SU-DHL-6 (cell line): ENCODE data around the gene NADK2.

Experiments
- EZH2phosphoT487 ChIP-seq: fragments of 200-600 bp; sonication (generic), shearing (Covaris generic); conservative IDR thresholded peaks from 2 replicates; pipeline ENCODE4 v1.6.1; 2018; ENCODE audit warnings: mild to moderate bottlenecking, antibody characterized with exemption, low read length, moderate library complexity, mixed read lengths
- TF ChIP-seq, protein P1 (sequence below): fragments of 200-600 bp; sonication (generic); IDR thresholded peaks from one replicate; pipeline ENCODE4 v1.5.1; 2017; ENCODE audit warnings: antibody characterized with exemption, mild to moderate bottlenecking, low read length, moderate library complexity; ENCODE audit not compliant: insufficient read depth, poor library complexity, severe bottlenecking

DNA sequence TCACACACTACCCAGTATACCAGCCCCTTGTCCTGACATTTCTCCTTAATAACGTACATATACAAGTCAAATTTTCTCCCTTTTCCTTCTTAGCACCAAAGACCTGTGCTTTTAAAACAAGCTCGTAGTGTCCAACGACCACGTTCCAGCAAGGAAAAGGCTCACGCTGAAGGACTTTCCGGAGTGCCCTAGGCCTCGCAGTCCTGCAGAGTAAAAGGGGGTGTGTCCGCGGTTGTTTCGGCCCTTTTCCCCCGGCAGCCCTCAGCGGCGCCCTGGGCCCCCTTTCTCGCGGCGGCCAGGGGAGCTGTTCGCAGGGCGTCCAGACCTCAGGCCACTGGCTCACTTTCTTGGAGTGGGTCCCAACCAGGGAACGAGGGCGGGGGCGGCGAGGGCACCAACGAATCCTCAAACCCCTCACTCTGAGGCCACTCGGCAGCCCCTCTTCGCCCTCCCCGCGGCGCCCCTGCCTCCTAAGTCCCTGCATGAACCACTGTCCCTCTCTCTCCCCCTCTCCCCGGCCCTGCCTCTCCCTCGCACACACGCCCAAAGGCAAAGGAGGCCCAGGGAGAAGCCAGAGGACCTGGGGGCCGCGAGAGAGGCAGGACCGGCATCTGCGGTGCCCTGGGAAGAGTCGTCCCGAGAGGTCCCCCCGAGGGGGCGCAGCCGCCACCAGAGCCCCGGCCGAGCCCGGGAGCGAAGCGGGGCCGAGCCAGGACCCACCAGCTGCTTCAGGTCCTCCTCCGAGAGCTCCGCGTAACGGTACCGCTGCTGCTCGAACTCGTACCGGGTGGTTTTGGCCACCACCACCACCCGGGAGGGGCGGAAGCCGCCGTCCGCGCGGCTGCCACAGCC lies 720 bp downstream of the NADK2 start:
- TF ChIP-seq, protein P1, sequence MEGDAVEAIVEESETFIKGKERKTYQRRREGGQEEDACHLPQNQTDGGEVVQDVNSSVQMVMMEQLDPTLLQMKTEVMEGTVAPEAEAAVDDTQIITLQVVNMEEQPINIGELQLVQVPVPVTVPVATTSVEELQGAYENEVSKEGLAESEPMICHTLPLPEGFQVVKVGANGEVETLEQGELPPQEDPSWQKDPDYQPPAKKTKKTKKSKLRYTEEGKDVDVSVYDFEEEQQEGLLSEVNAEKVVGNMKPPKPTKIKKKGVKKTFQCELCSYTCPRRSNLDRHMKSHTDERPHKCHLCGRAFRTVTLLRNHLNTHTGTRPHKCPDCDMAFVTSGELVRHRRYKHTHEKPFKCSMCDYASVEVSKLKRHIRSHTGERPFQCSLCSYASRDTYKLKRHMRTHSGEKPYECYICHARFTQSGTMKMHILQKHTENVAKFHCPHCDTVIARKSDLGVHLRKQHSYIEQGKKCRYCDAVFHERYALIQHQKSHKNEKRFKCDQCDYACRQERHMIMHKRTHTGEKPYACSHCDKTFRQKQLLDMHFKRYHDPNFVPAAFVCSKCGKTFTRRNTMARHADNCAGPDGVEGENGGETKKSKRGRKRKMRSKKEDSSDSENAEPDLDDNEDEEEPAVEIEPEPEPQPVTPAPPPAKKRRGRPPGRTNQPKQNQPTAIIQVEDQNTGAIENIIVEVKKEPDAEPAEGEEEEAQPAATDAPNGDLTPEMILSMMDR, result no peak
- no peak for TF ChIP-seq EZH2phosphoT487
